A549 treated with dexamethasone at 1 μM for 4 hours (cell line): ENCODE results near the gene CSRP2. TPM values are rescaled to one million over a fixed set of nuclear protein-coding genes. Genes with fewer than 3 reads are reported as not detected.

ENCODE experiments used
- total RNA-seq: library from RNA; stranded (reverse); fragments of 200-300 nt; extraction: Qiagen RNA extraction; gene quantifications from 5 replicates; pipeline ENCODE4 v1.2.3, GENCODE V29; 2022

The CSRP2 gene
- 18.8 to 25.5 TPM (median 21.7 TPM) in 5 replicates for total RNA-seq

GRCh38 chr12:76878899-76879709 lies at the start of gene CSRP2:
CSRP2 (minus strand) TSS chr12:76879019; CDS start chr12:76866260, 12,759 bp downstream.

Other genes with a start within 250 kb of the CSRP2 start
- 6.4 to 13.8 TPM (median 11.0 TPM) in 5 replicates for gene ZDHHC17, start 114.9 kb downstream of the CSRP2 start, total RNA-seq
- gene E2F7, start 186.6 kb upstream of the CSRP2 start, total RNA-seq, result 5.8 to 10.5 TPM (median 7.9 TPM) in 5 replicates